HepG2 (cell line): ENCODE measurements around the gene ICOS. TPM values are rescaled to one million over a fixed set of nuclear protein-coding genes. Genes with fewer than 3 reads are reported as not detected.
"Not testable (repeated sequence)": the region's sequence is repeated elsewhere in the genome, so short reads cannot be mapped to it uniquely, and the experiment has no call there.

Experiments used
- ATAC-seq: fragments of 200-7000 bp; cut with Tn5 transposase; 3 replicates; pipeline ENCODE4 v1.9.1; 2020; ENCODE audit warnings: mild to moderate bottlenecking, moderate library complexity
- BruUV-seq: library from RNA; stranded (reverse); fragments of 400-500 nt; replicated peaks from 2 replicates; lab custom pipeline; 2021; lab: Mats Ljungman, UMichigan
- CTCF ChIA-PET: fragments of 300-600 bp; formaldehyde crosslinking; extraction: SDS; loops from one replicate; lab custom pipeline; 2021; ENCODE audit warnings: low total read pairs, inconsistent platforms, low intra/inter-chr PET ratio; lab: Yijun Ruan, JAX
- POLR2A ChIA-PET: fragments of 350-600 bp; sonication (Branson Sonifier 250); formaldehyde crosslinking; loops from one replicate; lab custom pipeline; 2020; ENCODE audit warnings: antibody characterized with exemption, inconsistent platforms; lab: Yijun Ruan, JAX
- DNase-seq: peaks from one replicate; pipeline ENCODE4 v3.0.0-alpha.2; 2015; ENCODE audit warnings: low spot score
- FAIRE-seq: peaks from 3 replicates; lab custom pipeline; 2011; peaks lifted over from hg19 to GRCh38; lab: Jason Lieb, UNC
- H2AFZ ChIP-seq: one replicate; pipeline ENCODE4 v1.6.1; 2011; ENCODE audit warnings: low read length, inconsistent platforms
- H3K27ac ChIP-seq: fragments of 300-600 bp; 3 replicates; pipeline ENCODE4 v1.8.0; 2011; ENCODE audit warnings: mixed run types, mild to moderate bottlenecking, mixed read lengths, low read length, inconsistent platforms; ENCODE audit not compliant: insufficient read depth; ENCODE audit errors: extremely low read length
- H3K27me3 ChIP-seq, 2 experiments: fragments of 200-600 bp in 1 of 2; 2 replicates in 1 of 2; 3 replicates in 1 of 2; pipeline versions ENCODE4 v1.6.0 to v1.8.0; 2011; ENCODE audit warnings: low read length in 2 of 2, mild to moderate bottlenecking in 2 of 2, moderate library complexity in 2 of 2, inconsistent platforms in 1 of 2; ENCODE audit not compliant: insufficient read depth in 2 of 2, control insufficient read depth in 1 of 2
- H3K36me3 ChIP-seq, 2 experiments: fragments of 200-600 bp in 1 of 2; replicated peaks in 1 of 2; 2 replicates in 1 of 2; 3 replicates in 1 of 2; pipeline versions ENCODE4 v1.5.1 to v1.8.0; 2011; ENCODE audit warnings: low read length in 2 of 2, inconsistent platforms in 1 of 2; ENCODE audit not compliant: insufficient read depth in 2 of 2, control insufficient read depth in 1 of 2
- H3K4me1 ChIP-seq: 2 replicates; pipeline ENCODE4 v1.5.1; 2012; ENCODE audit warnings: low read length, inconsistent platforms; ENCODE audit not compliant: insufficient read depth
- H3K4me2 ChIP-seq: 2 replicates; pipeline ENCODE4 v1.6.0; 2011; ENCODE audit warnings: low read depth, low read length, inconsistent platforms
- H3K4me3 ChIP-seq, 3 experiments: fragments of 200-600 bp in 1 of 3; sonication (generic), shearing (Covaris generic) in 1 of 3; replicated peaks in 1 of 3; 2 replicates each; pipeline ENCODE4 v1.5.1; 2011 to 2016; ENCODE audit warnings: low read length in 3 of 3, inconsistent platforms in 2 of 3, low read depth in 2 of 3, mild to moderate bottlenecking in 2 of 3, control low read depth in 1 of 3, mixed read lengths in 1 of 3; ENCODE audit not compliant: insufficient read depth in 1 of 3
- H3K79me2 ChIP-seq: one replicate; pipeline ENCODE4 v1.6.1; 2011; ENCODE audit warnings: low read length, inconsistent platforms; ENCODE audit not compliant: insufficient read depth
- H3K9ac ChIP-seq: 2 replicates; pipeline ENCODE4 v1.6.0; 2011; ENCODE audit warnings: mild to moderate bottlenecking, low read depth, low read length, inconsistent platforms; ENCODE audit not compliant: insufficient read depth
- H3K9me3 ChIP-seq: 2 replicates; pipeline ENCODE4 v1.5.1; 2012; ENCODE audit warnings: mild to moderate bottlenecking, low read length
- H4K20me1 ChIP-seq: 2 replicates; pipeline ENCODE4 v1.6.0; 2011; ENCODE audit warnings: inconsistent platforms, mild to moderate bottlenecking, low read length, moderate library complexity; ENCODE audit not compliant: insufficient read depth
- GLI4 ChIP-seq: sonication (generic); formaldehyde crosslinking; IDR thresholded peaks from 2 replicates; pipeline ENCODE4 v1.5.1; 2020; ENCODE audit warnings: missing genetic modification reagents, mild to moderate bottlenecking, moderate library complexity, borderline replicate concordance
- ZBTB43 ChIP-seq: sonication (generic); formaldehyde crosslinking; conservative IDR thresholded peaks from 2 replicates; pipeline ENCODE4 v1.4.0; 2020; ENCODE audit warnings: missing genetic modification reagents
- ZFP1 ChIP-seq: IDR thresholded peaks from 2 replicates; pipeline ENCODE4 v1.6.1; 2016
- WGBS: methylation state at CpG from one replicate; pipeline ENCODE4 v1.1.6; 2017; ENCODE audit warnings: low lambda C conversion rate; 5-methylcytosine and 5-hydroxymethylcytosine counted together
- in situ Hi-C: cut with HindIII; loops from 2 replicates; pipeline ENCODE4 v1.10.0; 2017; ENCODE audit warnings: low pct_unique_long_range_greater_than_20kb; ENCODE audit not compliant: extremely low pct_ligation_motif_present
- intact Hi-C: fragments of 100-400 bp; cut with micrococcal nuclease; formaldehyde crosslinking; loops from one replicate; pipeline ENCODE4 v1.10.0; 2022; ENCODE audit not compliant: unreplicated experiment
- polyA plus RNA-seq, 8 experiments: library from polyadenylated mRNA; depleted of rRNA in 3 of 8; stranded (reverse) in 7 of 8; unstranded in 1 of 8; fragments of >200 nt; fragmentation: Illumina TruSeq in 4 of 8; extraction: Trizol in 4 of 8; gene quantifications; 2 replicates each; pipeline versions ENCODE4 v1.2.1 to v1.2.3, GENCODE V29; 2011 to 2016; ENCODE audit warnings: low read depth in 4 of 8, missing spikeins in 1 of 8, mixed read lengths in 1 of 8; ENCODE audit not compliant: insufficient read depth in 1 of 8
- total RNA-seq, 5 experiments: library from RNA; depleted of rRNA; stranded (reverse); fragments of >200 nt; fragmentation: Illumina TruSeq; extraction: Trizol; gene quantifications; 2 replicates each; pipeline ENCODE4 v1.2.3, GENCODE V29; 2016; ENCODE audit warnings: low read depth in 1 of 5
- TF ChIP-seq, protein P1 (sequence below): sonication (generic); formaldehyde crosslinking; IDR thresholded peaks from 2 replicates; pipeline ENCODE4 v1.5.1; 2020; ENCODE audit warnings: missing genetic modification reagents, mild to moderate bottlenecking, borderline replicate concordance

The ICOS gene
- total and polyA plus RNA-seq, 2 of the 13 experiments (the other 11 are each of a cell fraction or from before 2014, with no cell fraction given) = not detected

DNA sequence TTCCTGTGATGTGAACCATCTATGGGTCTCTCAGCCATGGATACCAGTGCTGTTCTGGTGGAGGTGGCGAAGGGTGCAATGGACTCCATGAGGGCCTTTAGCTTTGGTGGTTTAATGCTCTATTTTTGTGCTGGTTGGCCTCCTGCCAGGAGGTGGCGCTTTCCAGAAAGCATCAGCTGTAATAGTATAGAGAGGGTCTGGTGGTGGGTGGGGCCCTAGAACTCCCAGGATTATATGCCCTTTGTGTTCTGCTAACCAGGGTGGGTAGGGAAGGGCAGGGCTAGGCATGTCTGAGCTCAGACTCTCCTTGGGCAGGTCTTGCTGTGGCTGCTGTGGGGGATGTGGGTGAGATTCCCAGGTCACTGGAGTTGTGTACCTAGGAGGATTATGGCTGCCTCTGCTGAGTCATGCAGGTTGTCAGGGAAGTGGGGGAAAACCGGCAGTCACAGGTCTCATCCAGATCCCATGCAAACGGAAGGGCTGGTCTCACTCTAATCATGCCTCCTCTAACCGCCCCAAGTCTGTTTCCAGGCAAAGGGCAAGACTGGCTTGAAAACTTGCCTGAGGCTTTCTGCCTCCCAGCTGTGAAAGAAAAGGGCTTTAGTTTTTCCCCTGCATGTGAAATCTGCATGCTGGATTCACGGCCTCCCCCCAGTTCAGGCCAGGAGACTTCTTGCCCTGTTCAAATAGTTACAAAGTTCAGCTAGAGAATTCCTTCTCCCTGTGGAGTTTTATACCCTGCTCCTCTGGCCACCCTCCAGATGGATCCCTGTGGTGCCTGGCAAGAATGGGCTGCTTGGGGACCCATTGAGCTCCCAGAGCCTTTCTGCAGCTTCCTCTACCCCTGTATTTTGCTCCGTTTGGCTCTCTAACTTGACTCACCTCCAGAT lies 7.2 kb downstream of the ICOS start:
- CTCF ChIA-PET, POLR2A ChIA-PET, H3K4me2 ChIP-seq, ATAC-seq, intact Hi-C loops, FAIRE-seq, H2AFZ ChIP-seq, DNase-seq, H3K79me2 ChIP-seq, H3K4me1 ChIP-seq, H3K9ac ChIP-seq, in situ Hi-C loops, H3K27ac ChIP-seq, BruUV-seq, H3K4me3 ChIP-seq, H3K27me3 ChIP-seq, H3K36me3 ChIP-seq, H4K20me1 ChIP-seq: not testable (repeated sequence)
- WGBS = 44% methylated on average over 7 of the region's 7 CpGs
- peaks cover 11% of the 10 kb centered on the region for H3K9me3 ChIP-seq
- TF ChIP-seq ZFP1 (CRISPR knock-in tag) = peak; percentile 96; the same call in 1 of the 2 replicates

- ATAC-seq = no peak
- Histone ChIP-seq H3K36me3 (no peaks in the 10 kb centered on the region), H3K27me3 (0 out of 5 replicates have a peak, but pooled peaks cover 0 to 1% of the 10 kb centered on the region in 2 experiments), H3K4me2 (no peak overlapping the region), H2AFZ (no peak overlapping the region), H3K9ac (no peak overlapping the region), H3K79me2 (no peaks in the 10 kb centered on the region), H3K4me3 (no peak overlapping the region), H4K20me1 (no peaks in the 10 kb centered on the region), H3K27ac (no peak overlapping the region), H3K9me3 (peaks cover 6% of the 10 kb centered on the region), H3K4me1 (no peaks in the 10 kb centered on the region)
- POLR2A ChIA-PET = no interaction called here
- no peak for DNase-seq
- intact Hi-C loops (no loop called here), in situ Hi-C loops (no loop called here)
- FAIRE-seq = no peak
- TF ChIP-seq, protein P1, sequence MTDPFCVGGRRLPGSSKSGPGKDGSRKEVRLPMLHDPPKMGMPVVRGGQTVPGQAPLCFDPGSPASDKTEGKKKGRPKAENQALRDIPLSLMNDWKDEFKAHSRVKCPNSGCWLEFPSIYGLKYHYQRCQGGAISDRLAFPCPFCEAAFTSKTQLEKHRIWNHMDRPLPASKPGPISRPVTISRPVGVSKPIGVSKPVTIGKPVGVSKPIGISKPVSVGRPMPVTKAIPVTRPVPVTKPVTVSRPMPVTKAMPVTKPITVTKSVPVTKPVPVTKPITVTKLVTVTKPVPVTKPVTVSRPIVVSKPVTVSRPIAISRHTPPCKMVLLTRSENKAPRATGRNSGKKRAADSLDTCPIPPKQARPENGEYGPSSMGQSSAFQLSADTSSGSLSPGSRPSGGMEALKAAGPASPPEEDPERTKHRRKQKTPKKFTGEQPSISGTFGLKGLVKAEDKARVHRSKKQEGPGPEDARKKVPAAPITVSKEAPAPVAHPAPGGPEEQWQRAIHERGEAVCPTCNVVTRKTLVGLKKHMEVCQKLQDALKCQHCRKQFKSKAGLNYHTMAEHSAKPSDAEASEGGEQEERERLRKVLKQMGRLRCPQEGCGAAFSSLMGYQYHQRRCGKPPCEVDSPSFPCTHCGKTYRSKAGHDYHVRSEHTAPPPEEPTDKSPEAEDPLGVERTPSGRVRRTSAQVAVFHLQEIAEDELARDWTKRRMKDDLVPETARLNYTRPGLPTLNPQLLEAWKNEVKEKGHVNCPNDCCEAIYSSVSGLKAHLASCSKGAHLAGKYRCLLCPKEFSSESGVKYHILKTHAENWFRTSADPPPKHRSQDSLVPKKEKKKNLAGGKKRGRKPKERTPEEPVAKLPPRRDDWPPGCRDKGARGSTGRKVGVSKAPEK = no peak
- TF ChIP-seq GLI4 (CRISPR knock-in tag) = no peak
- no peak for TF ChIP-seq ZBTB43 (CRISPR knock-in tag)
- 2% methylated on average over 1 of the region's 1 CpG for whole genome bisulfite sequencing
- BruUV-seq = no TSS peak
- CTCF ChIA-PET = no interaction called here
Measured at GRCh38 chr2:203948733-203949132, 12.2 kb downstream of the ICOS start.
